Stimulated activated effector memory CD8-positive, alpha-beta T cell treated with anti-CD3 and anti-CD28 coated beads, Interleukin-12 subunit alpha, Interleukin-12 subunit beta, amount 100 ng/mL, for 72 hours (primary cell): ENCODE data around the gene ILF2.
"Not testable (repeated sequence)": the region's sequence is repeated elsewhere in the genome, so short reads cannot be mapped to it uniquely, and the experiment has no call there.

Experiments used
- ATAC-seq: fragments of 150-1000 bp; cut with Tn5 transposase; 2 replicates; pipeline ENCODE4 v1.10.0; 2021
- DNase-seq, 2 donors: peaks; one replicate each; pipeline ENCODE4 v3.0.0; 2021 to 2022; ENCODE audit warnings: low spot score in 2 of 2
- H3K27ac Mint-ChIP-seq: one replicate; pipeline ENCODE4 v1.8.0; 2022; ENCODE audit warnings: mild to moderate bottlenecking, mixed read lengths
- H3K36me3 Mint-ChIP-seq: one replicate; pipeline ENCODE4 v1.8.0; 2022; ENCODE audit warnings: mild to moderate bottlenecking, mixed read lengths
- H3K4me1 Mint-ChIP-seq: one replicate; pipeline ENCODE4 v1.8.0; 2022; ENCODE audit warnings: mixed read lengths
- H3K4me3 Mint-ChIP-seq: one replicate; pipeline ENCODE4 v1.8.0; 2022; ENCODE audit warnings: mild to moderate bottlenecking, mixed read lengths
- H3K9me3 Mint-ChIP-seq: one replicate; pipeline ENCODE4 v1.8.0; 2022; ENCODE audit warnings: mixed read lengths

Gene ILF2

DNA sequence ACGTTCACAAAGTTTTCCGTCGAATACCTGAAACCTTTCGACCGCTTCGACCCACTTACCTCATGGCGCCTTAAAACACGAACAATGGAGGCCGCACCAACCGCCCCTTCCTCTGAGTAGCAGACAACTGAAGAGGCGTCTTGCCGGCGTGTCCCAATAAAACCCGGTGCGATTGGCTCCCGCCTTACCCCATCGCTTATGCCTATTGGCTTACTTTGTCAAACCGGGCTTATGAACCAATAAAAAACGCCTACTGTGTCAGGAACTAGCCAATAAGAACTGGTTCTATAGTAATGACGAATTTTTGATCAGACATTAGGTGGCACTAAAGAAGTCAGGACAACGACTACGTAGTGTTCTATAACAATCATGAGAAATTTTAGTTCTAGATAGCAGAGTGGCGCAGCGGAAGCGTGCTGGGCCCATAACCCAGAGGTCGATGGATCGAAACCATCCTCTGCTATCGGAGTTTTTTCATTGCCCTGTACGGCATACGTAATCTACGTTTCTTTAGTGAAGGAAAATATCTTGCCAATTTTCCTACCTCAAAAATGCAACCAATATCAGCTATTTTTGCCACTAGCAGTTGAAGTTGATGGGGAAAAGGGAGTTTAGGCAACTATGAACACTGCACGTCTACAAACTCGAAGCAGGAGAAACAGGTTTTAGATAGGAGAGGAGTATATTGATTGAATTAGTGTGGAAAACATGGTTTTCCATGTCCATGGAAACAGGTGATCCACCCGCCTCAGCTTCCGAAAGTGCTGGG is at the start of gene ILF2:
Gene ILF2, minus strand, starts transcription at position 135 of the 769 bp plus-strand sequence. Its CDS starts 71 bp downstream, at position 64.
- H3K9me3 Mint-ChIP-seq: no peaks in the 10 kb centered on the region
- no peak within 1 kb of the TSS for H3K4me3 Mint-ChIP-seq
- peaks cover 11% of the 10 kb centered on the region for H3K4me1 Mint-ChIP-seq
- no peak within 1 kb of the TSS for H3K27ac Mint-ChIP-seq
- peak; percentile 93 to 98 for DNase-seq
- H3K36me3 Mint-ChIP-seq: no peaks in the 10 kb centered on the region
- peak; percentile 97 for ATAC-seq

- H3K9me3 Mint-ChIP-seq: no peaks in the 10 kb centered on the region
- H3K36me3 Mint-ChIP-seq: peaks cover 9% of the 10 kb centered on the region
- DNase-seq: no peak
- no peaks in the 10 kb centered on the region for H3K4me1 Mint-ChIP-seq
- no peak overlapping the region for H3K4me3 Mint-ChIP-seq
- H3K27ac Mint-ChIP-seq: no peak overlapping the region
- ATAC-seq: peak; percentile 84
These were observed 46.5 kb upstream of the ILF2 start for GRCh38 chr1:153717330-153717729.

DNA sequence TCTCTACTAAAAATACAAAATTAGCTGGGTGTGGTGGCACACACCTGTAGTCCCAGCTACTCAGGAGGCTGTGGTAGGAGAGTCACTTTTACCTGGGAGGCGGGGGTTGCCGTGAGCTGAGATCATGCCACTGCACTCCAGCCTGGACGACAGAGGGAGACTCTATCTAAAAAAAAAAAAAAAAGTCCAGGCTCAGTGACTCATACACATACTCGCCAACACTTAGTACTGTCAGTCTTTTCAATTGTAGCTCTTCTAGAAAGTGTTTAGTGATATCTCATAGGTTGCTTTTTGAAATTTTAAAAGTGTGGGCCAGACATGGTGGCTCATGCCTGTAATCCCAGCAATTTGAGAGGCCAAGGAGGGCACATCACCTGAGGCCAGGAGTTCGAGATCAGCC is 45.4 kb upstream of the ILF2 start:
- H3K36me3 Mint-ChIP-seq, H3K4me3 Mint-ChIP-seq: not testable (repeated sequence)

DNA sequence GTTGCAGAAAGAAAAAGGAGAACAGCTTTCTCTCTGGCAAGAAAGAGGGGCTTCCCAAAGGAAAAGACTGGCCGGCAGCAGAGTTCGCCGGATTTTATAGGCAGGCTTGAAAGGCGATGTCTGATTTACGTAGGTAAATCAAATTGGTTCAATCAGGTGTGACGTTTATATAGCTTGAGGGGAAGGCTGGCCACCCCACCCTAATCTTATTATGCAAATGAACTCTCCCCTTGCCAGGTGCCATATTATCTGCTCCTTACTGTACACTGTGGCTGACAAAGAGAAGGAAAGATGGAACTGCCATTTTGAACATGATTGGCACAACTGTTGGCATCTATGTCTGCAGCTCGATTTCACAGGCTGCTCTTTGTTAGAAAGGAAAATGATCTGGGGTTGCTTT is 40.2 kb upstream of the ILF2 start:
- H3K9me3 Mint-ChIP-seq: no peaks in the 10 kb centered on the region
- ATAC-seq (no peak), DNase-seq (no peak)
- no peaks in the 10 kb centered on the region for H3K4me1 Mint-ChIP-seq
- H3K36me3 Mint-ChIP-seq: no peaks in the 10 kb centered on the region
- H3K4me3 Mint-ChIP-seq: no peak overlapping the region
- H3K27ac Mint-ChIP-seq: no peak overlapping the region

More for the DNA sequence above, 45.4 kb upstream of the ILF2 start:
- not testable (repeated sequence) for DNase-seq, H3K9me3 Mint-ChIP-seq, ATAC-seq, H3K27ac Mint-ChIP-seq, H3K4me1 Mint-ChIP-seq

DNA sequence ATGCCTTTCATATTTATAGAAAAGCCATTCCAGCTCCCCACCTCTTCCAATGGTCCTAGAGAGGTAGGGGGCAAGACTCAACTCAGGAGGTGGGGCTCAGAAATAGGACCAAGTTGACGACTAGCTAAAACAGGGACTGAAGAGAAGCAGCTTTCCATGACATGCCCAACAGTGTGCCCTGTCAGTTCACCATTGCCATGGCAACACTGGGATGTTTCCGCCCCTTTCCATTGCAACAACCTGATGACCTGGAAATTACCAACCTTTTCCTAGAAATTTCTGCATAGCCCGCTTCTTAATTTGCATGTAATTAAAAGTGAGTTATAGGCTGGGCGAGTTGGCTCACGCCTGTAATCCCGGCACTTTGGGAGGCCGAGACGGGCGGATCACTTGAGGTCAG is 34.7 kb upstream of the ILF2 start:
- no peaks in the 10 kb centered on the region for H3K36me3 Mint-ChIP-seq
- no peak for ATAC-seq
- no peaks in the 10 kb centered on the region for H3K9me3 Mint-ChIP-seq
- no peak overlapping the region for H3K4me3 Mint-ChIP-seq
- H3K4me1 Mint-ChIP-seq: no peaks in the 10 kb centered on the region
- H3K27ac Mint-ChIP-seq: no peak overlapping the region
- no peak for DNase-seq

DNA sequence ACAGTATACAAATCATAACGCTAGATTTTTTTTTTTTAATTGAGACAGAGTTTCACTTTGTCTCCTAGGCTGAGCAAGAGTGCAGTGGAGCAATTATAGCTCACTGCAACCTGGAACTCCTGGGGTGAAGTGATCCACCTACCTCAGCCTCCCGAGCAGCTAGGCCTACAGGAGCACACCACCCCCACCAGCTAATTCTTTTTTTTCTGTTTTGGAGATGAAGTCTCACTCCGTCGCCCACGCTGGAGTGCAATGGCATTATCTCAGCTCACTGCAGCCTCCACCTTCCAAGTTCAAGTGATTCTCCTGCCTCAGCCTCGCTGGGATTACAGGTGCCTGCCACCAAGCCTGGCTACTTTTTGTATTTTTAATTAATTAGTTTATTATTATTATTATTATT is 29.0 kb upstream of the ILF2 start:
- no peak for DNase-seq
- no peak for ATAC-seq
- Mint-ChIP-seq H3K9me3 (no peaks in the 10 kb centered on the region), H3K27ac (no peak overlapping the region), H3K4me3 (no peak overlapping the region), H3K36me3 (no peaks in the 10 kb centered on the region), H3K4me1 (no peaks in the 10 kb centered on the region)

GRCh38 chr1:153698923-153699714 is 28.3 kb upstream of the ILF2 start:
- no peak for ATAC-seq
- no peaks in the 10 kb centered on the region for H3K9me3 Mint-ChIP-seq
- no peak for DNase-seq
- H3K36me3 Mint-ChIP-seq: no peaks in the 10 kb centered on the region
- H3K27ac Mint-ChIP-seq: no peak overlapping the region
- H3K4me1 Mint-ChIP-seq: no peaks in the 10 kb centered on the region
- no peak overlapping the region for H3K4me3 Mint-ChIP-seq

DNA sequence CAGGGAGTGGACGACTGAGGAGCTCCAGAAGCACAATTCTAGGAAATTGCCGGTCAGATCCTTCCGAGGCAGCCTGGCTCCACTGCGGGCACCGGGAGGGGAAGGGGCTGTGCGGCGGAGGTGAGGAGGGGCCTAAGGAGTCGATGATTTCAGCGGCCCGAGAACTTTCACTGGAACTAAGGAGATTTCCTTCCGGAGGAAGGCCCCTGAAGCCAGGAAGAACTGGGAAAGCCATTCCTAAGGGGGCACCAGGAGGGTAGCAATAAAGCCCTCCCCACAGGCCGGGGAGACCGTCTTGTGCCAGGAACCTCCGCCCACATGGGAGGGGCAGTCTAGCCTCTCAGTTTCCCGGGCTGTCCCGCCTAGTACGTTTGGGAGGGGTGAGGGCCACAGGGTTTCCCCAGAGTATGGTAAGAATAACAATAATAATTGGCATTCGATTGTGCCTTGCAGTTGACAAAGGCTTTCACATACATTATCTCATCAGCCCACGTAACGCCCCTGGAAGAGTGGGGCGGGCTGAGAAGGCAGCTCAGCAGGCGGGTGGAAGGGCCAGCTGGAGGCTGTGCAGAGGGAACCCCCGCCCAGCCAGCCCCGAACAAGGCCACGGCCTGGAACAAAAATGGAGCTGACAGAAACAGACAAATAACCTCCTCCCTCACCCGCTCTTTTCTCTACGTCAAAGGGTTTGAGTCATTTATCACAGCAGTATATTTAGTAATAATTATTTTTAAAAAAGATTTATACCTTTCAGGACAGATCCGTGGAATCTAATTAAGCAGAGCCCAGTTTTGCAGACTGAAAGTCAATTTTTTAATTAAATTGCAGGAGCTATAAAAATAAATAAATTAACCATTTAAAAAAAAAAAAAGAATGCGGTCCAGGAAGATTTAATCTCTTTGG is 27.5 kb upstream of the ILF2 start:
- Mint-ChIP-seq H3K4me1 (no peaks in the 10 kb centered on the region), H3K4me3 (no peak overlapping the region), H3K36me3 (no peaks in the 10 kb centered on the region), H3K9me3 (no peaks in the 10 kb centered on the region), H3K27ac (peak overlapping the region; percentile 23)
- ATAC-seq (no peak), DNase-seq (no peak)

GRCh38 chr1:153697191-153698019 is 26.6 kb upstream of the ILF2 start:
- peak overlapping the region; percentile 23 for H3K27ac Mint-ChIP-seq
- H3K4me3 Mint-ChIP-seq: no peak overlapping the region
- DNase-seq (no peak), ATAC-seq (no peak)
- H3K9me3 Mint-ChIP-seq: no peaks in the 10 kb centered on the region
- H3K36me3 Mint-ChIP-seq: no peaks in the 10 kb centered on the region
- no peaks in the 10 kb centered on the region for H3K4me1 Mint-ChIP-seq

- H3K4me1 Mint-ChIP-seq: no peaks in the 10 kb centered on the region
- H3K27ac Mint-ChIP-seq: no peak overlapping the region
- ATAC-seq: no peak
- no peak for DNase-seq
- no peak overlapping the region for H3K4me3 Mint-ChIP-seq
- H3K36me3 Mint-ChIP-seq: no peaks in the 10 kb centered on the region
- no peaks in the 10 kb centered on the region for H3K9me3 Mint-ChIP-seq
These were observed 25.9 kb upstream of the ILF2 start for GRCh38 chr1:153696741-153697140.

- H3K27ac Mint-ChIP-seq: no peak overlapping the region
- no peaks in the 10 kb centered on the region for H3K9me3 Mint-ChIP-seq
- H3K4me3 Mint-ChIP-seq: no peak overlapping the region
- no peaks in the 10 kb centered on the region for H3K4me1 Mint-ChIP-seq
- DNase-seq (no peak), ATAC-seq (no peak)
- H3K36me3 Mint-ChIP-seq: no peaks in the 10 kb centered on the region
These were observed 22.7 kb upstream of the ILF2 start for GRCh38 chr1:153693466-153693865.

- Mint-ChIP-seq H3K4me1 (no peaks in the 10 kb centered on the region), H3K4me3 (no peak overlapping the region), H3K9me3 (no peaks in the 10 kb centered on the region), H3K27ac (no peak overlapping the region), H3K36me3 (no peaks in the 10 kb centered on the region)
- DNase-seq: no peak
- ATAC-seq: no peak
These were observed 18.0 kb upstream of the ILF2 start for GRCh38 chr1:153688736-153689328.

GRCh38 chr1:153688276-153688675 is 17.5 kb upstream of the ILF2 start:
- no peaks in the 10 kb centered on the region for H3K4me1 Mint-ChIP-seq
- no peak overlapping the region for H3K4me3 Mint-ChIP-seq
- H3K36me3 Mint-ChIP-seq: no peaks in the 10 kb centered on the region
- DNase-seq (no peak), ATAC-seq (no peak)
- no peaks in the 10 kb centered on the region for H3K9me3 Mint-ChIP-seq
- H3K27ac Mint-ChIP-seq: no peak overlapping the region

DNA sequence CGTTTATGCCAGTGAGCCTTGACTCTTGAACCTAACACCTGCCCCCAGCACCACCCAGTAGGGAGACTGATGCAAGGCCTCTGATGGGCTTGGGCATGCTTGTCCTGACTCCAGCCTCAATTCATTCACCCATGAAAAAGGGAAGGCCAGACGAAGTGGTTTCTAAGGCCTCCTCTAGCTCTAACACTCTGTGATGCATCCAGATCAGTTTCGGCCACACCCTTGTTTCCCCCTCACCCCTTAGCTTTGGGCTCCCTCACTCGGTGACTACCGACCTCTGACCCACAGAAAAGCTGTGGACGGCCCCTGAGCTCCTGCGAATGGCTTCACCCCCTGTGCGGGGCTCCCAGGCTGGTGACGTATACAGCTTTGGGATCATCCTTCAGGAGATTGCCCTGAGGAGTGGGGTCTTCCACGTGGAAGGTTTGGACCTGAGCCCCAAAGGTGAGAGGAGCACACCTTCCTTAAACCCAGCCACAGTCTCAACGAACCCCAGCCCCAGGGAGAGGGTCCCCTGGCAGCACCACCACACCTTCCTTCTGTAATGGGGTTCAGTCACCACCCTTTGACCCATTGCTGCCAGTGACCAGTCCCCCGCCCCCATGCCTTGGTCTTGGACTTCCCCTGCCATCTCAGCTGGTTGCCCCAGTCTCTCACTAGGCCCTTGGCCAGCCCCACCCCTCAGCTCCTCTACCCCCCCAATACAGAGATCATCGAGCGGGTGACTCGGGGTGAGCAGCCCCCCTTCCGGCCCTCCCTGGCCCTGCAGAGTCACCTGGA is 16.7 kb upstream of the ILF2 start:
- Mint-ChIP-seq H3K9me3 (no peaks in the 10 kb centered on the region), H3K4me1 (no peaks in the 10 kb centered on the region), H3K27ac (no peak overlapping the region), H3K4me3 (no peak overlapping the region), H3K36me3 (no peaks in the 10 kb centered on the region)
- ATAC-seq: no peak
- DNase-seq: no peak
